Activated T-cell treated with anti-CD3 and anti-CD28 coated beads for 48 hours (primary cell): ENCODE results near the gene CAMSAP1.
A peak's percentile ranks its signal among the peaks of the same experiment; 100 is the strongest.
"Not testable (repeated sequence)": the region's sequence is repeated elsewhere in the genome, so short reads cannot be mapped to it uniquely, and the experiment has no call there.

Experiments used
- DNase-seq: peaks from one replicate; pipeline ENCODE4 v3.0.0-alpha.2; 2020; ENCODE audit warnings: low read depth

CAMSAP1 gene

GRCh38 chr9:135920973-135921585, 13.7 kb upstream of the CAMSAP1 start:
- DNase-seq: no peak

- no peak for DNase-seq
Observed at GRCh38 chr9:135920256-135920930, 13.0 kb upstream of the CAMSAP1 start.

GRCh38 chr9:135919318-135919890, 12.1 kb upstream of the CAMSAP1 start:
- DNase-seq: no peak

- DNase-seq: not testable (repeated sequence)
Observed at GRCh38 chr9:135916227-135916626, 8.9 kb upstream of the CAMSAP1 start.

- no peak for DNase-seq
Observed at GRCh38 chr9:135914921-135915320, 7.6 kb upstream of the CAMSAP1 start.

GRCh38 chr9:135911233-135911632, 3.9 kb upstream of the CAMSAP1 start:
- DNase-seq: not testable (repeated sequence)

GRCh38 chr9:135910757-135911156, 3.4 kb upstream of the CAMSAP1 start:
- DNase-seq: no peak

- no peak for DNase-seq
Observed at GRCh38 chr9:135910216-135910615, 2.9 kb upstream of the CAMSAP1 start.

GRCh38 chr9:135909371-135909770, 2.0 kb upstream of the CAMSAP1 start:
- no peak for DNase-seq

- DNase-seq: no peak
Observed at GRCh38 chr9:135908754-135909204, 1.4 kb upstream of the CAMSAP1 start.

- no peak for DNase-seq
Observed at GRCh38 chr9:135908093-135908753, 877 bp upstream of the CAMSAP1 start.

- DNase-seq: no peak
Observed at GRCh38 chr9:135907006-135907430, 328 bp downstream of the CAMSAP1 start.

GRCh38 chr9:135906291-135907005, 898 bp downstream of the CAMSAP1 start:
- DNase-seq: no peak

- peak; percentile 63 for DNase-seq
Observed at GRCh38 chr9:135905380-135906258, 1.7 kb downstream of the CAMSAP1 start.

- DNase-seq: no peak
Observed at GRCh38 chr9:135903786-135904520, 3.4 kb downstream of the CAMSAP1 start.

GRCh38 chr9:135903358-135903656, 4.0 kb downstream of the CAMSAP1 start:
- no peak for DNase-seq

- DNase-seq: no peak
Observed at GRCh38 chr9:135902655-135903357, 4.5 kb downstream of the CAMSAP1 start.

GRCh38 chr9:135901826-135902225, 5.5 kb downstream of the CAMSAP1 start:
- no peak for DNase-seq

- no peak for DNase-seq
Observed at GRCh38 chr9:135901031-135901758, 6.2 kb downstream of the CAMSAP1 start.
